NB4 (cell line): ENCODE data around the gene APCDD1.

ENCODE experiments used
- DNase-seq: peaks from one replicate; pipeline ENCODE4 v3.0.0; 2010; ENCODE audit warnings: low read depth
- H3K4me3 ChIP-seq: one replicate; pipeline ENCODE4 v1.5.1; 2011; ENCODE audit warnings: mild to moderate bottlenecking, low read depth, low read length, moderate library complexity
- CTCF ChIP-seq: IDR thresholded peaks from one replicate; pipeline ENCODE4 v1.5.1; 2012; ENCODE audit warnings: low read depth, low read length
- MAX ChIP-seq: IDR thresholded peaks from 2 replicates; pipeline ENCODE4 v1.6.1; 2011; ENCODE audit warnings: low read depth, low read length
- MYC ChIP-seq: IDR thresholded peaks from 2 replicates; pipeline ENCODE4 v1.6.1; 2011; ENCODE audit warnings: low read depth, low read length
- POLR2A ChIP-seq: IDR thresholded peaks from 2 replicates; pipeline ENCODE4 v1.6.1; 2011; ENCODE audit warnings: mild to moderate bottlenecking; ENCODE audit not compliant: insufficient read length; ENCODE audit errors: extremely low read depth

The APCDD1 gene

GRCh38 chr18:10481831-10482230 lies 27.4 kb downstream of the APCDD1 start:
- no peak for DNase-seq
- H3K4me3 ChIP-seq: no peak overlapping the region
- TF ChIP-seq MAX: no peak
- no peak for TF ChIP-seq POLR2A
- no peak for TF ChIP-seq MYC
- no peak for TF ChIP-seq CTCF

DNA sequence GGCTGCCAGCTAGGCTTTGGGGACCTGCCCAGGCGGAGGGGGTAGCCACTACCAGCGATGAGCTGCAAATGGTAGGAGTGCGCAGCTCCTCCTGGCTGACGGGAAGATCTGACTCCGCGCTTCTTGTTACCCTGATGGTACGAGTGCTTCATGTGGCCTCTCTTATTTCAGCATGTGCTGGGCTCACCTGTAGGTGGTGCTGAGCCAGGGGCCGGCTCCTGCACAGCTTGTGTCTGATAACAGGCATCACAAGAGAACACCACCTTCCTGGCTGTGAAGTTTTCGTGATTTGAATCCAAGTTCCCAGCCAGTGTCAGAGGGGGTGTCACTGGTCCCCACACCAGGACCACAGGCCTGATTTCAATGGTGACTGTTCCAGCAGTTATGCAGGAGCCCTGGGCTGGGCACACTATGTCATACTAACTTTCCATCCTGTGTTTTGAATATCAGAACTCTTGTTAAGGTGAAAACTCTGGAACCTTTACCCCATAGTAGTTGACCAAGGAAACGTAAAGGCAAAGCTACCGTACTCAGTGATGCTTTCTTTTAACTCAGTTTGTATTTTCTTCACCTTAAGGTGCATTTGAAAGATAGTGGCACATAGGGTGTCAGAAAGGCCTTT lies 28.0 kb downstream of the APCDD1 start:
- no peak for TF ChIP-seq MAX
- no peak for TF ChIP-seq POLR2A
- no peak for TF ChIP-seq CTCF
- TF ChIP-seq MYC: no peak
- peak; percentile 7 for DNase-seq
- no peak overlapping the region for H3K4me3 ChIP-seq

- DNase-seq: peak; percentile 79
- TF ChIP-seq MAX (no peak), MYC (no peak), POLR2A (no peak), CTCF (no peak)
- H3K4me3 ChIP-seq: no peak overlapping the region
Measured at GRCh38 chr18:10482985-10483949, 28.8 kb downstream of the APCDD1 start.

- TF ChIP-seq CTCF (no peak), MAX (no peak), MYC (no peak), POLR2A (no peak)
- no peak overlapping the region for H3K4me3 ChIP-seq
- no peak for DNase-seq
Measured at GRCh38 chr18:10485475-10485874, 31.0 kb downstream of the APCDD1 start.

DNA sequence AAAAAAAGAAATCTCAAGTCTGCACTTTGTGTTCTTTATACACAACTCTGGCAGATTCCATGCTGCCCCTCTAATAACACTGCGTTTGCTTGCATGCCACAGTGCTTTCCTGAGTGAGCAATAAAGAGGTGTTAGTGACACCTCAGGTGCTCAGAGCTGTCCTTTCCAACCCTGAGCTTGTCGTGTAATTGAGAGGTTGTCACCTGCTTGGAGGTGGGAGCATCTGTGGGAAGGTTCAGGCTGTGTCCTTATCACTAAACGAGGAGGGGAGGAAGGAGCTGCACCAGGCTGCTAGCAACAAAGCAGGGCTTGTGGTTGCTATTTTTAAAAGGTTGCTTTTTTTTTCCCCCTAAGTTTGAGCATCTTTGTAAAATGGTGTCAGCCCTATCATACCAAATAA lies 31.9 kb downstream of the APCDD1 start:
- H3K4me3 ChIP-seq: no peak overlapping the region
- TF ChIP-seq MAX: no peak
- no peak for TF ChIP-seq POLR2A
- TF ChIP-seq CTCF: no peak
- no peak for TF ChIP-seq MYC
- DNase-seq: no peak
